RWPE2 (cell line): ENCODE measurements around the gene FAM228B.

Experiments used
- ATAC-seq: fragments of 200-7000 bp; cut with Tn5 transposase; 3 replicates; pipeline ENCODE4 v1.9.1; 2021; ENCODE audit warnings: low read depth
- DNase-seq: peaks from one replicate; pipeline ENCODE4 v3.0.0-alpha.2; 2020; ENCODE audit warnings: low spot score
- H3K27ac ChIP-seq: fragments of 450-650 bp; 2 replicates; pipeline ENCODE4 v1.5.1; 2017; ENCODE audit warnings: mild to moderate bottlenecking; ENCODE audit not compliant: poor library complexity, severe bottlenecking
- H3K27me3 ChIP-seq: fragments of 250-450 bp; sonication (Bioruptor Pico); 2 replicates; pipeline ENCODE4 v1.5.1; 2021; ENCODE audit warnings: mild to moderate bottlenecking, moderate library complexity; ENCODE audit not compliant: insufficient read depth, poor library complexity, severe bottlenecking
- H3K36me3 ChIP-seq: fragments of 250-450 bp; sonication (Bioruptor Pico); 2 replicates; pipeline ENCODE4 v1.5.1; 2020; ENCODE audit warnings: low read depth, mild to moderate bottlenecking, moderate library complexity
- H3K4me1 ChIP-seq: fragments of 250-450 bp; sonication (Bioruptor Pico); 2 replicates; pipeline ENCODE4 v1.5.1; 2021; ENCODE audit warnings: mild to moderate bottlenecking, moderate library complexity; ENCODE audit not compliant: insufficient read depth, poor library complexity, severe bottlenecking
- H3K4me3 ChIP-seq: fragments of 250-450 bp; sonication (Bioruptor Pico); 2 replicates; pipeline ENCODE4 v1.5.1; 2021; ENCODE audit warnings: mild to moderate bottlenecking, moderate library complexity; ENCODE audit not compliant: severe bottlenecking
- H3K9me3 ChIP-seq: fragments of 250-450 bp; sonication (Bioruptor Pico); 2 replicates; pipeline ENCODE4 v1.5.1; 2021; ENCODE audit warnings: mild to moderate bottlenecking, moderate library complexity; ENCODE audit not compliant: severe bottlenecking
- CTCF ChIP-seq: fragments of 450-650 bp; IDR thresholded peaks from one replicate; pipeline ENCODE4 v1.5.1; 2017; ENCODE audit warnings: mild to moderate bottlenecking, moderate library complexity; ENCODE audit not compliant: poor library complexity, severe bottlenecking

FAM228B gene

GRCh38 chr2:24102677-24103076, 20.6 kb upstream of the FAM228B start:
- no peaks in the 10 kb centered on the region for H3K4me1 ChIP-seq
- no peak for DNase-seq
- H3K9me3 ChIP-seq, result no peaks in the 10 kb centered on the region
- H3K4me3 ChIP-seq, result no peak overlapping the region
- no peak overlapping the region for H3K27ac ChIP-seq
- ATAC-seq, result no peak
- no peak for TF ChIP-seq CTCF
- H3K27me3 ChIP-seq, result no peaks in the 10 kb centered on the region
- H3K36me3 ChIP-seq, result no peaks in the 10 kb centered on the region

GRCh38 chr2:24104110-24104650, 19.1 kb upstream of the FAM228B start:
- no peak overlapping the region for H3K4me3 ChIP-seq
- H3K27ac ChIP-seq, result no peak overlapping the region
- H3K27me3 ChIP-seq, result no peaks in the 10 kb centered on the region
- TF ChIP-seq CTCF, result no peak
- H3K9me3 ChIP-seq, result no peaks in the 10 kb centered on the region
- H3K36me3 ChIP-seq, result no peaks in the 10 kb centered on the region
- peaks cover 9% of the 10 kb centered on the region for H3K4me1 ChIP-seq
- no peak for DNase-seq
- ATAC-seq, result no peak

- Histone ChIP-seq H3K9me3 (no peaks in the 10 kb centered on the region), H3K27me3 (no peaks in the 10 kb centered on the region), H3K36me3 (no peaks in the 10 kb centered on the region), H3K27ac (no peak overlapping the region), H3K4me1 (peaks cover 11% of the 10 kb centered on the region), H3K4me3 (no peak overlapping the region)
- ATAC-seq (no peak), DNase-seq (no peak)
- no peak for TF ChIP-seq CTCF
Measured at GRCh38 chr2:24104906-24105305, 18.4 kb upstream of the FAM228B start.

- TF ChIP-seq CTCF, result no peak
- Histone ChIP-seq H3K4me3 (no peak overlapping the region), H3K27ac (peak overlapping the region; percentile 17), H3K9me3 (no peaks in the 10 kb centered on the region), H3K4me1 (peaks cover 11% of the 10 kb centered on the region), H3K36me3 (no peaks in the 10 kb centered on the region), H3K27me3 (no peaks in the 10 kb centered on the region)
- DNase-seq, result no peak
- ATAC-seq, result no peak
Measured at GRCh38 chr2:24105816-24106215, 17.5 kb upstream of the FAM228B start.

GRCh38 chr2:24106786-24107185, 16.5 kb upstream of the FAM228B start:
- Histone ChIP-seq H3K27me3 (no peaks in the 10 kb centered on the region), H3K36me3 (no peaks in the 10 kb centered on the region), H3K9me3 (no peaks in the 10 kb centered on the region), H3K27ac (peak overlapping the region; percentile 17), H3K4me3 (no peak overlapping the region), H3K4me1 (peaks cover 17% of the 10 kb centered on the region)
- no peak for DNase-seq
- no peak for ATAC-seq
- no peak for TF ChIP-seq CTCF
